ENCODE measurements around the gene LIPM. TPM values are rescaled to one million over a fixed set of nuclear protein-coding genes. Genes with fewer than 3 reads are reported as not detected.

LIPM gene
- total RNA-seq, 1 donor from 2014 or later = not detected

DNA sequence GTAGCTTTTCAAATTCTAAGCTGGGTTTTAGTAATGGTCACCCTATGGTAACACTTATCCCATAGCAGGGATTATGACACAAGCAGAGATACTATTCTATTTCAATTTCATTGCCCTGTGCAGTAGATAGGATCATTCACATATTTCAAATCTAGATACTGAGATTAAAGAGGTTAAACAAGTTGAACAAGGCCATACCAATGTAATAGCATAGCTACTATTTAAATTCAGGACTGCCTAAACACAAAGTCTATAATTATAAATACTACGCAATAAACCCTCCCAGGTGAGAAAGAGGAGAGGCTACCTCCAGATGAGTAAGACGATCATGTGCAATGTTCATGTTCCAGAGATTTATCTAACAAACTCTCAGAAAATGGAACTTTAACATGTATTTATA is 1.1 kb downstream of the LIPM start:
- Histone ChIP-seq H3K9me3 (replicated peaks) (no peaks in the 10 kb centered on the region), H3K4me1 (no peaks in the 10 kb centered on the region)
- intact Hi-C loops (cut with micrococcal nuclease) = no loop called here

DNA sequence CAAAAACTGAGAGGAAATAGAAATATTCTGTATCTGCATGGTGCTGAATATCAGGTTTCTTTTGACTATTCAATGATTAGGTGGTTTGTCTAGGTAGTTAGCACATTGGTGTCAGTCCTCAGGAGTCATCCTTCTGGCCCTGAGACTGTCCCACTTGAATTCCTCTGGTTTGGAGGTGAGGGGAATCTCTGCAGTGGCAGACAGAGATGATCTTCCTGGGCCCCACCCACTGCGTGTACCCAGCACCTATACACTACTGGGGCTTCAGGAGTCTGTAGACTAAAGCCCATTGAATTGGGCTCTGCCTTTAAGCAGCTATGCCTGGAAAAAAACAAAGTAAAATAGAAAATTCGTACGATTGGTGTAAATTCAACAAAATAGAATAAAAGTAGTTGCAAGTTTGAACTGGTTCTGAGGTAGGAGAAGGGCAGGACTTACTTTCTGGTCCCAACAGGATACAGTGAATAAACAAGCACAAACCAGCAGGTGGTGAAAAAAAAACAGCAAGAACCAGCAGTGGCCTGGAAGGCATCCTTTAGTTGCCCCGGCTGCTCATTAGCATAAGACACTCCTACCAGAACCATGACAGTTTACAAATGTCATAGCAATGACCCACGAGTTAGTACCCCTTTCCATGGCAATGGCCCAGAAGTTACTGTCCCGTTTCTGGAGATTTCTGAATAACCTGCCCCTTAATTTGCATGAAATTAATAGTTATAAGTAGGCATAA is 1.7 kb downstream of the LIPM start:
- H3K4me3 ChIP-seq = no peak overlapping the region
- H3K36me3 ChIP-seq = no peaks in the 10 kb centered on the region
- TF ChIP-seq, protein P1, sequence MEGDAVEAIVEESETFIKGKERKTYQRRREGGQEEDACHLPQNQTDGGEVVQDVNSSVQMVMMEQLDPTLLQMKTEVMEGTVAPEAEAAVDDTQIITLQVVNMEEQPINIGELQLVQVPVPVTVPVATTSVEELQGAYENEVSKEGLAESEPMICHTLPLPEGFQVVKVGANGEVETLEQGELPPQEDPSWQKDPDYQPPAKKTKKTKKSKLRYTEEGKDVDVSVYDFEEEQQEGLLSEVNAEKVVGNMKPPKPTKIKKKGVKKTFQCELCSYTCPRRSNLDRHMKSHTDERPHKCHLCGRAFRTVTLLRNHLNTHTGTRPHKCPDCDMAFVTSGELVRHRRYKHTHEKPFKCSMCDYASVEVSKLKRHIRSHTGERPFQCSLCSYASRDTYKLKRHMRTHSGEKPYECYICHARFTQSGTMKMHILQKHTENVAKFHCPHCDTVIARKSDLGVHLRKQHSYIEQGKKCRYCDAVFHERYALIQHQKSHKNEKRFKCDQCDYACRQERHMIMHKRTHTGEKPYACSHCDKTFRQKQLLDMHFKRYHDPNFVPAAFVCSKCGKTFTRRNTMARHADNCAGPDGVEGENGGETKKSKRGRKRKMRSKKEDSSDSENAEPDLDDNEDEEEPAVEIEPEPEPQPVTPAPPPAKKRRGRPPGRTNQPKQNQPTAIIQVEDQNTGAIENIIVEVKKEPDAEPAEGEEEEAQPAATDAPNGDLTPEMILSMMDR (IDR thresholded peaks at IDR 0.05; ENCODE audit: borderline replicate concordance) = no peak
- DNase-seq = no peak
- H3K9me3 ChIP-seq (replicated peaks) = no peaks in the 10 kb centered on the region
- H3K4me1 ChIP-seq = no peaks in the 10 kb centered on the region
- H3K27ac ChIP-seq (replicated peaks) = no peak overlapping the region
- intact Hi-C loops (cut with micrococcal nuclease) = no loop called here
- peaks cover 9% of the 10 kb centered on the region for H3K27me3 ChIP-seq (ENCODE audit: low read depth)

More for the DNA sequence above, 1.1 kb downstream of the LIPM start:
- peaks cover 9% of the 10 kb centered on the region for H3K27me3 ChIP-seq (ENCODE audit: low read depth)
- no peak overlapping the region for H3K4me3 ChIP-seq
- TF ChIP-seq, protein P1 (IDR thresholded peaks at IDR 0.05; ENCODE audit: borderline replicate concordance) = no peak
- H3K36me3 ChIP-seq = no peaks in the 10 kb centered on the region
- no peak for DNase-seq
- H3K27ac ChIP-seq (replicated peaks) = no peak overlapping the region

DNA sequence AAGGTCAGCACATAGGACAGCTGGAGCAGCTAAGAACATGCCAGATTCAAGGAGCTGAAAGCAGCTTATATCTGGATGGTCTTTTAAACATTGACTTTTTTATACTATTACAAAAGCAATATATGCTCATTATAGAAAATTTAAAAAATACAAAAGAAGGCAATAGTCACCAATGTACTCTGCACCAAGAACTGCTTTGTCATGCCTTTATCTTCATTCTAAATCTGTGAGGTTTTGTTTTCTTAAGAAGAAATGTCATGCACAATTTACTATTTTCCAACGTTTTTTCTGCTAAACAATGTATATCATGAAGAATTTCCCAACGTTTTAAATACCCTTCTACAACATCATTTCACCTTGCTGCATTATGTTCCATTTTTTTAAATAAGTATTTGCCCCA is 2.8 kb downstream of the LIPM start:
- no peaks in the 10 kb centered on the region for H3K36me3 ChIP-seq
- no peak overlapping the region for H3K27ac ChIP-seq (replicated peaks)
- intact Hi-C loops (cut with micrococcal nuclease) = no loop called here
- H3K4me1 ChIP-seq = no peaks in the 10 kb centered on the region
- TF ChIP-seq, protein P1 (IDR thresholded peaks at IDR 0.05; ENCODE audit: borderline replicate concordance) = no peak
- H3K9me3 ChIP-seq (replicated peaks) = no peaks in the 10 kb centered on the region
- DNase-seq = no peak
- H3K27me3 ChIP-seq (ENCODE audit: low read depth) = peaks cover 15% of the 10 kb centered on the region
- H3K4me3 ChIP-seq = no peak overlapping the region

DNA sequence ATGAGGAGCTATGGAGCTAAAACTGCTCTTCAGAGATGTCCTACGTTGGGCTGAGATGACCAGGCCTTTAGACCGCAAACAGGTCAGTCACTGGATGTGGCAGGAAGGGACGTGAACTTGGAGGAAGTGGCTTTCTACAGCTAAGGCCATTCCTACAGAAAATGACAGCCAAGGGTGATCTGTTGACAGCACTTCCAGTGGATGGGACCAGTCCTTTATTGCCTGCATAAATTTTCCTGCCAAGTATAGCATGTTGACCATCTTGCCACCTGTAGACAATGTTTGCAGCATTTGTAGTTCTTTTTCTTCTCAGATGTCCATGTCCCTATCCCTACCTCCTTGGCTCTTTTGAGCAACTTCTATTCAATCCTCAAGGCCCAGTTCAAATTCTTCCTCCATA is 3.4 kb downstream of the LIPM start:
- no peak for DNase-seq
- no peaks in the 10 kb centered on the region for H3K4me1 ChIP-seq
- no peak overlapping the region for H3K4me3 ChIP-seq
- TF ChIP-seq, protein P1 (IDR thresholded peaks at IDR 0.05; ENCODE audit: borderline replicate concordance) = no peak
- H3K27me3 ChIP-seq (ENCODE audit: low read depth) = peaks cover 21% of the 10 kb centered on the region
- H3K27ac ChIP-seq (replicated peaks) = no peak overlapping the region
- intact Hi-C loops (cut with micrococcal nuclease) = no loop called here
- H3K36me3 ChIP-seq = no peaks in the 10 kb centered on the region
- no peaks in the 10 kb centered on the region for H3K9me3 ChIP-seq (replicated peaks)

DNA sequence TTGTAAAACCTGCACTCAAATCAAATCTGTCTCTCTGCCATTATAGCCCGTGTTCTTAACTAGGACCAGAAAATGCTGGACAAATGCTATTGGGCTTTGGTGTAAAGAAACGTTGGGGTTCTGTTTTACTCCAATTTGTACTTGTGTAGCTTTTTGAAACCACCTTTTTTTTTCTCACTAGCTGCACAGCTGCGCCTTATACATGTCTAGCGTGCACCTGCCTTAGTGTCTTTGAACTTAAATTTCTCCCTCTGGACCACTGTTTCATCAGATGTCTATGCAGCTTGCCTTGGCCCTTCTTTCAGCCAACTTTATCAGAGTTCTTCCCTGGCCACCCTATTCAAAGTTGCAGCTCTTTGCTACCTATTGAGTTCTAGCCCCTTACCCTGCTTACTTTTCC is 7.1 kb downstream of the LIPM start:
- DNase-seq = no peak
- H3K27ac ChIP-seq (replicated peaks) = no peak overlapping the region
- H3K36me3 ChIP-seq = no peaks in the 10 kb centered on the region
- TF ChIP-seq, protein P1 (IDR thresholded peaks at IDR 0.05; ENCODE audit: borderline replicate concordance) = no peak
- intact Hi-C loops (cut with micrococcal nuclease) = no loop called here
- H3K9me3 ChIP-seq (replicated peaks) = no peaks in the 10 kb centered on the region
- H3K4me1 ChIP-seq = no peaks in the 10 kb centered on the region
- peaks cover 22% of the 10 kb centered on the region for H3K27me3 ChIP-seq (ENCODE audit: low read depth)
- H3K4me3 ChIP-seq = no peak overlapping the region
